Adrenal gland (tissue), 12 donors: ENCODE data around the gene DTD1. TPM values are rescaled to one million over a fixed set of nuclear protein-coding genes. Genes with fewer than 3 reads are reported as not detected.

ENCODE experiments used
- DNase-seq, 7 donors: peaks; one replicate each; pipeline ENCODE4 v3.0.0-alpha.2; 2019 to 2020
- H3K27ac ChIP-seq, 5 donors: fragments of 200-600 bp; sonication (generic) in 4 of 5; 1 replicate in 3 of 5; 2 replicates in 2 of 5; pipeline versions ENCODE4 v1.5.1 to v1.8.0; 2016 to 2020; ENCODE audit warnings: mild to moderate bottlenecking in 1 of 5
- H3K27me3 ChIP-seq: fragments of 200-600 bp; 2 replicates; pipeline ENCODE4 v1.8.0; 2021
- H3K36me3 ChIP-seq, 2 donors: fragments of 200-600 bp; replicated peaks in 1 of 2; 1 replicate in 1 of 2; 2 replicates in 1 of 2; pipeline versions ENCODE4 v1.5.1 to v1.8.0; 2018 to 2022
- H3K4me1 ChIP-seq, 2 donors: fragments of 200-600 bp; replicated peaks in 1 of 2; 1 replicate in 1 of 2; 2 replicates in 1 of 2; pipeline versions ENCODE4 v1.5.1 to v1.8.0; 2018 to 2021
- H3K4me3 ChIP-seq, 4 donors: fragments of 200-600 bp; sonication (generic) in 3 of 4; one replicate each; pipeline ENCODE4 v1.5.1; 2016 to 2018
- H3K9me3 ChIP-seq, 3 donors: fragments of 200-600 bp; sonication (generic) in 1 of 3; replicated peaks in 1 of 3; 1 replicate in 2 of 3; 2 replicates in 1 of 3; pipeline versions ENCODE4 v1.5.1 to v1.8.0; 2016 to 2021
- POLR2A ChIP-seq, 2 donors: fragments of 450-650 bp; IDR thresholded peaks; one replicate each; pipeline ENCODE4 v1.6.1; 2017; ENCODE audit warnings: antibody characterized with exemption in 2 of 2, mild to moderate bottlenecking in 2 of 2, moderate library complexity in 1 of 2
- WGBS, 4 donors: extraction: QIAGEN DNeasy Blood & Tissue Kit in 2 of 4; methylation state at CpG; one replicate each; pipeline versions ENCODE4 v1.1.5 to v1.1.7; 2013 to 2017; 5-methylcytosine and 5-hydroxymethylcytosine counted together
- intact Hi-C, 2 donors: fragments of 100-400 bp; cut with DNase I; formaldehyde crosslinking; loops; one replicate each; pipeline versions ENCODE4 v1.14.1 to v1.15.0; 2022 to 2023
- polyA plus RNA-seq, 3 donors: library from polyadenylated mRNA; stranded (reverse); fragments of 200-250 nt in 2 of 3; fragments of 350-450 nt in 1 of 3; fragmentation: Illumina TruSeq in 1 of 3; extraction: RNeasy Lipid Tissue Mini Kit (QIAGEN cat#74804) in 1 of 3; gene quantifications; one replicate each; pipeline ENCODE4 v1.2.3, GENCODE V29; 2013 to 2014
- total RNA-seq, 9 donors: library from RNA; depleted of rRNA in 4 of 9; stranded (reverse); fragments of >200 nt in 4 of 9; fragments of 120-200 nt in 1 of 9; fragmentation: NEBNext Ultra II Directional in 1 of 9; extraction: Animal tissue kit (Norgen Biotek cat#: 25700) in 1 of 9; gene quantifications; one replicate each; pipeline versions ENCODE4 v1.1.0 to v1.2.4, GENCODE V29; 2013 to 2023
- TF ChIP-seq, protein P1 (sequence below), 6 experiments: fragments of 450-650 bp in 4 of 6; fragments of 200-600 bp in 2 of 6; sonication (generic) in 1 of 6; IDR thresholded peaks; 1 replicate in 5 of 6; 2 replicates in 1 of 6; pipeline versions ENCODE4 v1.5.1 to v1.8.0; 2016 to 2021; ENCODE audit warnings: antibody characterized with exemption in 6 of 6, mild to moderate bottlenecking in 2 of 6, moderate library complexity in 1 of 6
- donor health status: healthy with polysubstance abuse.
- donor health status: Bipolar disorder and iron deficiency.
- donor health status: DM: yes; HTN: yes; CAD: no.
- donor health status: DM: no; HTN: no; CAD: no.
- donor health status: DM: no; HTN: no; CAD: no.
- donor health status: DM: yes; HTN: yes; CAD: no.

Gene DTD1
- total and polyA plus RNA-seq, 12 donors = 9.5 to 38.9 (median 32.9) TPM

DNA sequence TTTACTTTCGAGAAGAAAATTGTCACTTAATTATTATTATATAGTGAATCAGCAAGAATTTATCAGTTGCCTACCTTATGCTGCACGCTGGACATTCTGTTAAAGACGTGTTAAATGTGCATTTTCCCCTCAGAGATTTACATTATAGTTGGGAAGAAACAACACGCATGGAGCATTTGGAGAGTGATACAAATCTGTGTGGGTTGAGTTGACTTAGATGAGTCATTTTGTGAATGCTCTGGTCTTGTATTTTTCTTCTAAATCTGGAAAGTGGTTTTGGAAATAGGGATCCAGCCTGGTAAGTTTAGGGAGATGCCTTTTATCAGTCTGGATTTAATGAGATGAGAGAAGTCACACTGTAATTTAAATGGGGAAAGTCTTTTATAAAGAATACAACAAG, 44.6 kb upstream of the DTD1 start:
- Histone ChIP-seq H3K27ac (no peak overlapping the region), H3K4me1 (no peaks in the 10 kb centered on the region), H3K27me3 (no peaks in the 10 kb centered on the region), H3K36me3 (peaks cover 0 to 67% of the 10 kb centered on the region in 2 donors), H3K4me3 (no peak overlapping the region), H3K9me3 (no peaks in the 10 kb centered on the region)
- intact Hi-C loops = no loop called here
- TF ChIP-seq POLR2A (IDR thresholded peaks at IDR 0.05) = no peak
- TF ChIP-seq, protein P1, sequence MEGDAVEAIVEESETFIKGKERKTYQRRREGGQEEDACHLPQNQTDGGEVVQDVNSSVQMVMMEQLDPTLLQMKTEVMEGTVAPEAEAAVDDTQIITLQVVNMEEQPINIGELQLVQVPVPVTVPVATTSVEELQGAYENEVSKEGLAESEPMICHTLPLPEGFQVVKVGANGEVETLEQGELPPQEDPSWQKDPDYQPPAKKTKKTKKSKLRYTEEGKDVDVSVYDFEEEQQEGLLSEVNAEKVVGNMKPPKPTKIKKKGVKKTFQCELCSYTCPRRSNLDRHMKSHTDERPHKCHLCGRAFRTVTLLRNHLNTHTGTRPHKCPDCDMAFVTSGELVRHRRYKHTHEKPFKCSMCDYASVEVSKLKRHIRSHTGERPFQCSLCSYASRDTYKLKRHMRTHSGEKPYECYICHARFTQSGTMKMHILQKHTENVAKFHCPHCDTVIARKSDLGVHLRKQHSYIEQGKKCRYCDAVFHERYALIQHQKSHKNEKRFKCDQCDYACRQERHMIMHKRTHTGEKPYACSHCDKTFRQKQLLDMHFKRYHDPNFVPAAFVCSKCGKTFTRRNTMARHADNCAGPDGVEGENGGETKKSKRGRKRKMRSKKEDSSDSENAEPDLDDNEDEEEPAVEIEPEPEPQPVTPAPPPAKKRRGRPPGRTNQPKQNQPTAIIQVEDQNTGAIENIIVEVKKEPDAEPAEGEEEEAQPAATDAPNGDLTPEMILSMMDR (IDR thresholded peaks at IDR 0.05) = no peak
- 94 to 97% (median 96%) methylated on average over 4 of the region's 4 CpGs for WGBS, 4 donors
- DNase-seq = no peak

DNA sequence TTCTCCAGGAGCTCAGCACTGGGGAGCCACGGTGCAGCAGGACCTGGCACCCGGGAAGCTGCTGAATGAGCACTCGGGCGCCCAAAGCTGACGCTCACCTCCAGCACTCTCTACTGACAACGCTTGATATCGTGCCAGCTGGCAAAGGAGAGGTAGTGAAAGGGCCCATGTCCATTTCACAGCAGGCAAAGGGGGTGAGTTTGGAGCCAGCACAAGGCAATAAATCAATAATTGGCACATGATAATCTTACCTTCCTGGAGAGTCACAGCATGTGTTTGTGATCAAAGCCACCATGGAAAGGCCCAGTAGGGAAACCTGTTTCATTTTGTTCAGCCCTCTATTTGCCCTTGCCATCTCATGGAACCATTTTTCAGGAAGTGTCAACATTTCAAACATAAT, 43.9 kb upstream of the DTD1 start:
- Histone ChIP-seq H3K9me3 (no peaks in the 10 kb centered on the region), H3K36me3 (peaks cover 0 to 75% of the 10 kb centered on the region in 2 donors), H3K27ac (no peak overlapping the region), H3K27me3 (no peaks in the 10 kb centered on the region), H3K4me3 (no peak overlapping the region), H3K4me1 (no peaks in the 10 kb centered on the region)
- no peak for TF ChIP-seq POLR2A (IDR thresholded peaks at IDR 0.05)
- TF ChIP-seq, protein P1 (IDR thresholded peaks at IDR 0.05) = no peak
- WGBS, 4 donors = 84 to 92% (median 88%) methylated on average over 6 to 7 of the region's 7 CpGs
- DNase-seq = no peak
- intact Hi-C loops = no loop called here

DNA sequence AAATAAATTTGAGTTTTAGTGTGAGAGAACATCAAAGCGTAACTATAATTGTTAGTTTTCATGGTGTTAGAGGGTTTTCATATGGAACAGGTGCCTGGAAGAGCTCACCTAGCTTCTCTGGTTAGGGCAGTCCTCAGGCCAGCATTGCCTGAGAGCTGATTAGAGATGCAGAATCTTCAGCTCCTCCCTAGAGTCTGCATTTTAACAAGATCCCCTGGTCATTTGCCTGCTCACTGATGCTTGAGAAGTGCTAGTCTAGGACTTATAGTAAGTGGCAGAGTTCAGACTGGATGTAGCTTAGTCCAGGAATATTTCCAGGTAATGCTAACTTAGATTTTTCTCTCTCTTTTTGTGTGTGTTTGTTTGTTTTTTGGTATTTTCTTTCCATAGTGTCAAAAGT, 42.3 kb upstream of the DTD1 start:
- H3K4me3 ChIP-seq = no peak overlapping the region
- intact Hi-C loops = no loop called here
- no peak for DNase-seq
- H3K9me3 ChIP-seq = no peaks in the 10 kb centered on the region
- no peak for TF ChIP-seq POLR2A (IDR thresholded peaks at IDR 0.05)
- TF ChIP-seq, protein P1 (IDR thresholded peaks at IDR 0.05) = no peak
- 95 to 100% (median 100%) methylated on average over 1 of the region's 1 CpG for WGBS, 4 donors
- H3K27ac ChIP-seq = no peak overlapping the region
- H3K27me3 ChIP-seq = no peaks in the 10 kb centered on the region
- no peaks in the 10 kb centered on the region for H3K4me1 ChIP-seq
- peaks cover 0 to 79% of the 10 kb centered on the region in 2 donors for H3K36me3 ChIP-seq

DNA sequence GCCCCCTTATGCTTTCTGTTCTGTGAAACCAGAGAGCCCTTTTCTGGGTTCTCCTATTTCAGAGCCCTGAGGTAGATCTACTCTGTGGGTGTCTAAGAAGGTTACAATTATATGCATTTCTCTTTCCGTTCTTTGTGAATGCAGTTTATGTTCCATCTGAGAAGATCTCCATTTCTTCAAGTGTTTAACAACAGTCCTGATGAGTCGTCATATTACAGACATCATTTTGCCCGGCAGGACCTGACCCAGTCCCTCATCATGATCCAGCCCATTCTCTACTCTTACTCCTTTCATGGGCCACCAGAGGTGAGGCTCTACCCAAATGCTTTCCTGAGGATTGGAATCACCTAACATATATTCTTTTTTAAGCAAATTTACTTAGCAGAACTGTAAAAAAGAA, 39.4 kb upstream of the DTD1 start:
- TF ChIP-seq, protein P1 (IDR thresholded peaks at IDR 0.05) = no peak
- no peak for TF ChIP-seq POLR2A (IDR thresholded peaks at IDR 0.05)

More for the DNA sequence above, 39.4 kb upstream of the DTD1 start:
- intact Hi-C loops = no loop called here
- no peak overlapping the region for H3K4me3 ChIP-seq
- peaks cover 0 to 88% of the 10 kb centered on the region in 2 donors for H3K36me3 ChIP-seq
- WGBS, 4 donors = 93 to 96% (median 95%) methylated on average over 3 of the region's 3 CpGs
- no peaks in the 10 kb centered on the region for H3K27me3 ChIP-seq
- DNase-seq = no peak
- H3K27ac ChIP-seq = no peak overlapping the region
- H3K4me1 ChIP-seq = no peaks in the 10 kb centered on the region
- no peaks in the 10 kb centered on the region for H3K9me3 ChIP-seq
